ENCODE results near the gene ZMAT3. TPM values are rescaled to one million over a fixed set of nuclear protein-coding genes. Genes with fewer than 3 reads are reported as not detected.

The ZMAT3 gene
- total and polyA plus RNA-seq, 2 of the 8 experiments (the other 6 are each of a cell fraction or from before 2014, with no cell fraction given) = 5.0 to 9.2 TPM

DNA sequence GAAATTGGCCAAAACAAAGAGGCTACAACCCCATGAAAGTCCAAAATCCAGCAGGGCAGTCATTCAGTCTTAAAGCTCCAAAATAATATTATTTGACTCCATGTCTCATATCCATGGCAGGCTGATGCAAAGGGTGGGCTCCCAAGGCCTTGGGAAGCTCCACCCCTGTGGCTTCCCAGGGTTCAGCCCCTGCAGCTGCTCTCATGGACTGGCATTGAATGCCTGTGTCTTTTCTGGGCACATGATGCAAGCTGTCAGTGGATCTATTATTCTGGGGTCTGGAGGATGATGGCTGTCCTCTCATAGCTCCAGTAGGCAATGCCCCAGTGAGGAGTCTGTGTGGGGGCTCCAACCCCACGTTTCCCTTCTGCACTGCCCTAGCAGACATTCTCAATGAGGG lies 81.8 kb downstream of the ZMAT3 start (continued):
- TF ChIP-seq CBX5 (IDR thresholded peaks at IDR 0.05; ENCODE audit: low read depth, low read length) = no peak
- TF ChIP-seq TCF12 (IDR thresholded peaks at IDR 0.05; ENCODE audit: low read depth, low read length) = no peak
- no peak for TF ChIP-seq CTBP2 (IDR thresholded peaks at IDR 0.05; ENCODE audit: borderline replicate concordance, insufficient read depth, insufficient read length, low read length)
- TF ChIP-seq BCL11A (IDR thresholded peaks at IDR 0.05; ENCODE audit: low read depth in 2 of 2, low read length in 2 of 2) = no peak
- TF ChIP-seq MAFK (IDR thresholded peaks at IDR 0.05; ENCODE audit: low read depth, low read length) = no peak
